ENCODE results near the gene CSNK2A2. TPM values are rescaled to one million over a fixed set of nuclear protein-coding genes. Genes with fewer than 3 reads are reported as not detected.

Gene CSNK2A2
- total RNA-seq, 5 donors from 2014 or later (not counting 1 experiment from before 2014, with no cell fraction given), result 51.9 to 62.4 (median 55.0) TPM

DNA sequence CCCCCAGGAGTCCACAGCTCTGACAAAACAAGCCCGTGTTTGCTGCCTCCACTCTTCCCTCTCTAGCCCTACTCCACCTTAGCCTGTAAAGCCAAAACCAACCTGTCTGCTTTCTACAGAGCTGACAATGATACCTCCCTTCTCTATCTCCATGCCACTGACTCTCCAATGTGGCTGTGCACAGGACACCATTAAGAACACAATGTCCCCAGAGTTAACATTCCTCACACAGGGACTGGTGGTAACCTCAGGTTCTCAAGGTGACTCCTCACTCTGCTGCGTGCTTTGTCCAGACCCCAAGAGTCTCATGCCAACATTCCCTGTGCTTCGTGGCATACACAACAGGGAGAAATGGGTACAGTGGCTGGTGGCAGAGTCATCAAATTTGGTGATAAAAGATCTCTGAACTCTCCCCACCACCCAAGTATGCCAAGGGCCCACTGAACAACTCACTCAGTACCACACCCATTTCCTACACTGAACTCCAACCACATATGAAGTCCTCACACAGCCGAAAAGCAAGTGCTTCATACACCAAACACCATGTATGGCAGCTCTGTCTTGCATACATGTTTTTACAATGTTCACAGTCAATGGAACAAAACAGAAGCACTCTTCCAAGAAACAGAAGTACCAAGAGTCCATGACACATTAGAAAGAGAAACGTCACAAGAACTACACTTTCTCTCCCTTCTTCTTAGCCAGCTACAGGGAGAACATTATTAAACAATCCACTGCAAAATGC, 21.1 kb downstream of the CSNK2A2 start:
- POLR2A ChIA-PET, result interaction anchor here in 1 of 2 donors (1.6 kb wide), 1 partner anchor 8 kb away, joined by 5 read pairs; no protein-coding TSS in a partner anchor
- Histone ChIP-seq H3K36me3 (ENCODE audit: control insufficient read depth in 2 of 2, extremely low read depth in 1 of 2, insufficient read depth in 1 of 2, low read length in 1 of 2) (peaks cover 5 to 28% of the 10 kb centered on the region in 2 donors), H3K4me1 (ENCODE audit: control insufficient read depth in 1 of 2, extremely low read depth in 1 of 2, insufficient read depth in 2 of 2, low read length in 2 of 2) (peaks cover 17% of the 10 kb centered on the region in 2 experiments), H3K27ac (ENCODE audit: low read length) (peak overlapping the region; percentile 25), H3K9me3 (no peaks in the 10 kb centered on the region), H3K4me3 (ENCODE audit: control insufficient read depth in 1 of 2, extremely low read depth in 1 of 2, low read length in 1 of 2) (no peak overlapping the region), H3K27me3 (replicated peaks in 1 of 2; ENCODE audit: control insufficient read depth in 2 of 2, extremely low read depth in 1 of 2, insufficient read depth in 2 of 2, low read length in 1 of 2) (no peaks in the 10 kb centered on the region)
- WGBS (ENCODE audit: insufficient coverage), result 61% methylated on average over 2 of the region's 5 CpGs
- CTCF ChIA-PET, result interaction anchor here (0.7 to 0.8 kb wide), 2 partner anchors 46 to 52 kb away, joined by 3 to 4 read pairs; no protein-coding TSS in a partner anchor
- H3K27ac Mint-ChIP-seq, result peak overlapping the region; percentile 72 to 87
- ATAC-seq (replicated peaks in 1 of 4) (peak; percentile 93 to 96 (median 94)), DNase-seq (peak in 6 of 35 experiments; percentile 5 to 37 (median 19))
- no peaks in the 10 kb centered on the region for H3K27me3 Mint-ChIP-seq
- H3K36me3 Mint-ChIP-seq, result peaks cover 50% of the 10 kb centered on the region
- peak overlapping the region in 2 of 3 donors; percentile 11 to 57 for H3K4me3 Mint-ChIP-seq
- peaks cover 39 to 44% (median 42%) of the 10 kb centered on the region in 3 donors for H3K4me1 Mint-ChIP-seq
- no peaks in the 10 kb centered on the region for H3K9me3 Mint-ChIP-seq

DNA sequence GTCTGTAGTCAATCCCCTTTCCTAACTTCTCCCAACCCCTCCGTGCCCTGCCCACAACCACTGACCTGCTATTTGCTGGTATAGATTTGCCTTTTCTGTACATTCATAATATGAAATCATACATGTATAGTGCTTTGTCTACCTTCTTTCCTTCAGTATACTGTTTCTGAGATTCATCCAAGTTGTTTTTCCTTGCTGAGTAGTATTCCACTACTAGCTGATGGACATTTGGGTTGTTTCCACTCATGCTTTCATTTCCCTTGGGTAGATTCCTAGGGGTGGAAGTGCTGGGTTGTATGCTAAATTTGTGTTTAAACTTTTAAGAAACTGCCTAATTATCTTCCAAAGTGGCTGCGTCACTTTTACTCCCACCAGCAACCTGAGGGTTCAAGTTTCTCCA, 27.7 kb downstream of the CSNK2A2 start:
- no peaks in the 10 kb centered on the region for H3K9me3 ChIP-seq
- H3K4me1 Mint-ChIP-seq, result peaks cover 0 to 3% (median 2%) of the 10 kb centered on the region in 3 donors
- H3K27ac Mint-ChIP-seq, result no peak overlapping the region
- H3K27ac ChIP-seq (ENCODE audit: low read length), result no peak overlapping the region
- H3K36me3 Mint-ChIP-seq, result peaks cover 65% of the 10 kb centered on the region
- no CpG with 5 or more reads among the region's 2 CpGs for WGBS (ENCODE audit: insufficient coverage)
- peaks cover 8 to 64% of the 10 kb centered on the region in 2 donors for H3K36me3 ChIP-seq (ENCODE audit: control insufficient read depth in 2 of 2, extremely low read depth in 1 of 2, insufficient read depth in 1 of 2, low read length in 1 of 2)
- no peaks in the 10 kb centered on the region for H3K4me1 ChIP-seq (ENCODE audit: control insufficient read depth in 1 of 2, extremely low read depth in 1 of 2, insufficient read depth in 2 of 2, low read length in 2 of 2)
- no peak overlapping the region for H3K4me3 ChIP-seq (ENCODE audit: control insufficient read depth in 1 of 2, extremely low read depth in 1 of 2, low read length in 1 of 2)
- ATAC-seq (replicated peaks in 1 of 4) (no peak), DNase-seq (no peak)
- POLR2A ChIA-PET, result interaction anchor here (0.6 to 0.9 kb wide), 3 partner anchors 14 to 46 kb away, joined by 3 to 4 read pairs (median 3); no protein-coding TSS in a partner anchor
- H3K4me3 Mint-ChIP-seq, result no peak overlapping the region
- H3K27me3 ChIP-seq (replicated peaks in 1 of 2; ENCODE audit: control insufficient read depth in 2 of 2, extremely low read depth in 1 of 2, insufficient read depth in 2 of 2, low read length in 1 of 2), result no peaks in the 10 kb centered on the region
- H3K9me3 Mint-ChIP-seq, result no peaks in the 10 kb centered on the region
- CTCF ChIA-PET, result interaction anchor here (0.8 to 0.9 kb wide), 2 partner anchors 43 to 49 kb away, joined by 3 read pairs; no protein-coding TSS in a partner anchor
- H3K27me3 Mint-ChIP-seq, result no peaks in the 10 kb centered on the region

DNA sequence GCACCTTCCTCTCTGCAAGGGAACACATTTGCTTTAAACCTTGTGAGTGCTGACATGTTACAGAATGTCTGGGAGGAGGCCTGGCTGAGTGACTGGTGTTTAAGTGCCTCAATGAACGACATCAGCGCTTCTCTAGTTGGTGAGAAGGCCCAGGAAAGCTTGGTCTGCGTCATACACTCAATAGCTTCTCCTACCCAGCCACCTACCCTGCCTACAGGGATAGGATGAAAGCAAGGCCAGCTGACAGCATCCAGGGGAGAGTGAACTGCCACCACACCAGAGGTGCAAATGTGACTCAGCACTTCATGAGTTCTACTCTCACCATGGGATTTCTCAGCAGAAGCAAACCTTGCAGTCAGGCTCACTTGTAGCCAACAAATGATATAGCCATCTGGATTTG, 37.1 kb downstream of the CSNK2A2 start:
- no peaks in the 10 kb centered on the region for H3K27me3 Mint-ChIP-seq
- ChIA-PET CTCF (no interaction called here), POLR2A (no interaction called here)
- peaks cover 61% of the 10 kb centered on the region for H3K36me3 Mint-ChIP-seq
- H3K27me3 ChIP-seq (replicated peaks in 1 of 2; ENCODE audit: control insufficient read depth in 2 of 2, extremely low read depth in 1 of 2, insufficient read depth in 2 of 2, low read length in 1 of 2), result no peaks in the 10 kb centered on the region
- no peak overlapping the region for H3K4me3 ChIP-seq (ENCODE audit: control insufficient read depth in 1 of 2, extremely low read depth in 1 of 2, low read length in 1 of 2)
- peak overlapping the region; percentile 15 to 55 for H3K27ac Mint-ChIP-seq
- no peaks in the 10 kb centered on the region for H3K4me1 ChIP-seq (ENCODE audit: control insufficient read depth in 1 of 2, extremely low read depth in 1 of 2, insufficient read depth in 2 of 2, low read length in 2 of 2)
- no peak overlapping the region for H3K27ac ChIP-seq (ENCODE audit: low read length)
- no peaks in the 10 kb centered on the region for H3K9me3 Mint-ChIP-seq
- H3K36me3 ChIP-seq (ENCODE audit: control insufficient read depth in 2 of 2, extremely low read depth in 1 of 2, insufficient read depth in 1 of 2, low read length in 1 of 2), result peaks cover 11 to 57% of the 10 kb centered on the region in 2 donors
- no peak for ATAC-seq (replicated peaks in 1 of 4)
- 100% methylated on average over 1 of the region's 3 CpGs for WGBS (ENCODE audit: insufficient coverage)
- DNase-seq, result no peak
- peaks cover 0 to 1% (median 0%) of the 10 kb centered on the region in 3 donors for H3K4me1 Mint-ChIP-seq
- H3K9me3 ChIP-seq, result no peaks in the 10 kb centered on the region
- no peak overlapping the region for H3K4me3 Mint-ChIP-seq

DNA sequence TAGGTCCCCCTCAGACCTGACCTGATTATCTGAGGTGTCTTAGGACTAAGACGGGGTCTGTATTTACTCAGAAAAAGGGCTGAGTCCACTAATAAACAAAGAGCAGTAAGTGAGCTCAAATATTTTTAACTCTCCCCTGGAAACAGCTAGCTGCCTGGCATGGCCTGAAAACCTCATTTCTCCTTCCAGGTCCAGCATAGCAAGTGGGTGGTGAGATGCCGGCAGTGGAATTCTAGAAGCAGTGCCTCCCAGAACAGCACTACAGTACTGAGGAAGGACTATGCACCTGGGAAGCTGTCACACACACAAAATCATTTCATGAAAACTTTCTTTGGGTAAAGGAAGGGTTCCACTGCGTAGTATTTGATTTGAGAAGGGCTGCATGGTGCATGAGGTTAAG, 39.2 kb downstream of the CSNK2A2 start:
- 100% methylated on average over 2 of the region's 3 CpGs for WGBS (ENCODE audit: insufficient coverage)
- DNase-seq (no peak), ATAC-seq (replicated peaks in 1 of 4) (no peak)
- no peak overlapping the region for H3K4me3 ChIP-seq (ENCODE audit: control insufficient read depth in 1 of 2, extremely low read depth in 1 of 2, low read length in 1 of 2)
- POLR2A ChIA-PET, result no interaction called here
- CTCF ChIA-PET, result no interaction called here
- H3K36me3 ChIP-seq (ENCODE audit: control insufficient read depth in 2 of 2, extremely low read depth in 1 of 2, insufficient read depth in 1 of 2, low read length in 1 of 2), result peaks cover 11 to 36% of the 10 kb centered on the region in 2 donors
- Mint-ChIP-seq H3K9me3 (no peaks in the 10 kb centered on the region), H3K36me3 (peaks cover 42% of the 10 kb centered on the region), H3K4me3 (no peak overlapping the region), H3K4me1 (peaks cover 0 to 3% (median 0%) of the 10 kb centered on the region in 3 donors), H3K27ac (no peak overlapping the region), H3K27me3 (no peaks in the 10 kb centered on the region)
- no peak overlapping the region for H3K27ac ChIP-seq (ENCODE audit: low read length)
- H3K27me3 ChIP-seq (replicated peaks in 1 of 2; ENCODE audit: control insufficient read depth in 2 of 2, extremely low read depth in 1 of 2, insufficient read depth in 2 of 2, low read length in 1 of 2), result no peaks in the 10 kb centered on the region
- H3K4me1 ChIP-seq (ENCODE audit: control insufficient read depth in 1 of 2, extremely low read depth in 1 of 2, insufficient read depth in 2 of 2, low read length in 2 of 2), result no peaks in the 10 kb centered on the region
- H3K9me3 ChIP-seq, result no peaks in the 10 kb centered on the region

DNA sequence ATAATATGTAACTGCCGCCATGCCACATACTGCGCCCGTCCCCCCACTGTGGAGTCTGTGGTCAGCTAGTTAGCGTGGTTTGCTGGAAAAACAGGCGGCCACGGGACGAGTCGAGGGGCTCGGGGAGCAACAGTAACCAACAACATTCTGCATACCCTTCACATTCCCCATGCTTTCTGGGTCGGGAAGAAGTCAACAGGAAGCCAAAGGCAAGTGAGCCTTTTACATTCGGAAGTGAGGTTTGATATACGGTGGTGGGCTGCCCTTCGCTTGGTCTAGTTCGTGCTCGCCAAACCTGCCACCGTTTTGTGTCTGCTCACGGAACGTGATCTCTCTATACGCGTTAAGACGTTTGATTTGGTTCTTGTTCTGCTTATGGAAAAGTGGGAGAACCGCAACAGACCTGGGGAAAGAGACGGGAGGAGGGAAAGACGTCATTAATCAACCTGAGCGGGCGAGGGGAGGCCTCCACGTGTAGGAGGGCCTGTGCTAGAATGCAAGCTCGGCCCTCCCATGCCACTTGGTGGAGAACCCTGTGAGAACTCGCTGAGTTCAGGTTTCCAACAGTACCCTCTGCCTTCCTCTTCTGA, 39.9 kb downstream of the CSNK2A2 start:
- H3K36me3 ChIP-seq (ENCODE audit: control insufficient read depth in 2 of 2, extremely low read depth in 1 of 2, insufficient read depth in 1 of 2, low read length in 1 of 2), result peaks cover 11 to 29% of the 10 kb centered on the region in 2 donors
- no peak for ATAC-seq (replicated peaks in 1 of 4)
- no peaks in the 10 kb centered on the region for H3K27me3 Mint-ChIP-seq

DNA sequence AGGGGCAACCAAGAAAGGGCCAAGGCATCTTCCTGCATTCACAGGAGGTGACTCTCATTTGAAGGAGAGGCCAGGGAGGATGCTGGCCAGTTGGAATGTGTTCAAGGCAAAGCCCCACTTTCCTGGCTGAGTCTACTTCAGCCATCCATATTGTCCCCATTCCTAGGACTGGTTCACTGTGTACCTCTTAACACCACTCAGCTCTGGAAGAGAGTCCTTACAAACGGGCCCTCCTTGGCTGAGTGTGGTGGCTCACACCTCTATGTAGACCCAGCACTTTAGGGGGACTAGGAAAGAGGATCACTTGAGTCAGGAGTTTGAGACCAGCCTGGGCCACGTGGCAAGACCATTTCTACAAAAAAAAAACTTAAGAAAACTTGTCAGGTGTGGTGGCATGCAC, 40.7 kb downstream of the CSNK2A2 start:
- CTCF ChIA-PET, result no interaction called here
- 100% methylated on average over 1 of the region's 2 CpGs for WGBS (ENCODE audit: insufficient coverage)

More for the DNA sequence above, 39.9 kb downstream of the CSNK2A2 start:
- peaks cover 37% of the 10 kb centered on the region for H3K36me3 Mint-ChIP-seq
- ChIA-PET POLR2A (no interaction called here), CTCF (no interaction called here)
- WGBS (ENCODE audit: insufficient coverage), result 92% methylated on average over 19 of the region's 29 CpGs
- no peak overlapping the region for H3K4me3 Mint-ChIP-seq
- no peak overlapping the region for H3K27ac Mint-ChIP-seq
- H3K4me3 ChIP-seq (ENCODE audit: control insufficient read depth in 1 of 2, extremely low read depth in 1 of 2, low read length in 1 of 2), result no peak overlapping the region
- no peaks in the 10 kb centered on the region for H3K9me3 ChIP-seq
- H3K27me3 ChIP-seq (replicated peaks in 1 of 2; ENCODE audit: control insufficient read depth in 2 of 2, extremely low read depth in 1 of 2, insufficient read depth in 2 of 2, low read length in 1 of 2), result no peaks in the 10 kb centered on the region
- H3K4me1 ChIP-seq (ENCODE audit: control insufficient read depth in 1 of 2, extremely low read depth in 1 of 2, insufficient read depth in 2 of 2, low read length in 2 of 2), result no peaks in the 10 kb centered on the region
- no peak for DNase-seq
- no peaks in the 10 kb centered on the region for H3K9me3 Mint-ChIP-seq
- no peak overlapping the region for H3K27ac ChIP-seq (ENCODE audit: low read length)
- peaks cover 0 to 3% (median 0%) of the 10 kb centered on the region in 3 donors for H3K4me1 Mint-ChIP-seq

More for the DNA sequence above, 40.7 kb downstream of the CSNK2A2 start:
- Histone ChIP-seq H3K36me3 (ENCODE audit: control insufficient read depth in 2 of 2, extremely low read depth in 1 of 2, insufficient read depth in 1 of 2, low read length in 1 of 2) (peaks cover 11 to 21% of the 10 kb centered on the region in 2 donors), H3K27me3 (replicated peaks in 1 of 2; ENCODE audit: control insufficient read depth in 2 of 2, extremely low read depth in 1 of 2, insufficient read depth in 2 of 2, low read length in 1 of 2) (no peaks in the 10 kb centered on the region), H3K4me3 (ENCODE audit: control insufficient read depth in 1 of 2, extremely low read depth in 1 of 2, low read length in 1 of 2) (no peak overlapping the region), H3K9me3 (no peaks in the 10 kb centered on the region), H3K4me1 (ENCODE audit: control insufficient read depth in 1 of 2, extremely low read depth in 1 of 2, insufficient read depth in 2 of 2, low read length in 2 of 2) (no peaks in the 10 kb centered on the region), H3K27ac (ENCODE audit: low read length) (no peak overlapping the region)
- Mint-ChIP-seq H3K27me3 (no peaks in the 10 kb centered on the region), H3K4me1 (peaks cover 0 to 3% (median 0%) of the 10 kb centered on the region in 3 donors), H3K9me3 (no peaks in the 10 kb centered on the region), H3K27ac (no peak overlapping the region), H3K4me3 (no peak overlapping the region), H3K36me3 (peaks cover 32% of the 10 kb centered on the region)
- POLR2A ChIA-PET, result interaction anchor here in 1 of 2 donors (0.5 kb wide), 1 partner anchor 17 kb away, joined by 3 read pairs; no protein-coding TSS in a partner anchor
- no peak for DNase-seq
- no peak for ATAC-seq (replicated peaks in 1 of 4)

All from T-cell (primary cell).